ENCODE results near the gene PPP1R15A.

PPP1R15A gene

GRCh38 chr19:48835734-48836088 is 36.5 kb upstream of the PPP1R15A start:
- DNase-seq (ENCODE audit: insufficient read length, low spot score) (peak; percentile 56), FAIRE-seq (peak; percentile 11)
- TF ChIP-seq CTCF (IDR thresholded peaks at IDR 0.05; ENCODE audit: insufficient read depth, missing control alignments), result peak; percentile 86

- no peak for FAIRE-seq
- DNase-seq (ENCODE audit: insufficient read length, low spot score), result no peak
- TF ChIP-seq CTCF (IDR thresholded peaks at IDR 0.05; ENCODE audit: insufficient read depth, missing control alignments), result no peak
Observed at GRCh38 chr19:48836089-48837017, 35.9 kb upstream of the PPP1R15A start, which contains the start of gene HSD17B14. TSS of gene HSD17B14 (minus strand) at chr19:48836491. CDS start at chr19:48836411, 80 bp downstream.

- DNase-seq (ENCODE audit: insufficient read length, low spot score) (peak; percentile 60), FAIRE-seq (no peak)
- no peak for TF ChIP-seq CTCF (IDR thresholded peaks at IDR 0.05; ENCODE audit: insufficient read depth, missing control alignments)
Observed at GRCh38 chr19:48837051-48837524, 35.1 kb upstream of the PPP1R15A start.

GRCh38 chr19:48837687-48838086 is 34.5 kb upstream of the PPP1R15A start:
- DNase-seq (ENCODE audit: insufficient read length, low spot score) (no peak), FAIRE-seq (no peak)
- TF ChIP-seq CTCF (IDR thresholded peaks at IDR 0.05; ENCODE audit: insufficient read depth, missing control alignments), result no peak

- TF ChIP-seq CTCF (IDR thresholded peaks at IDR 0.05; ENCODE audit: insufficient read depth, missing control alignments), result no peak
- no peak for DNase-seq (ENCODE audit: insufficient read length, low spot score)
- no peak for FAIRE-seq
Observed at GRCh38 chr19:48841047-48841446, 31.2 kb upstream of the PPP1R15A start.

GRCh38 chr19:48841571-48841970 is 30.6 kb upstream of the PPP1R15A start:
- no peak for FAIRE-seq
- TF ChIP-seq CTCF (IDR thresholded peaks at IDR 0.05; ENCODE audit: insufficient read depth, missing control alignments), result no peak
- DNase-seq (ENCODE audit: insufficient read length, low spot score), result no peak

- no peak for DNase-seq (ENCODE audit: insufficient read length, low spot score)
- no peak for FAIRE-seq
- peak; percentile 72 for TF ChIP-seq CTCF (IDR thresholded peaks at IDR 0.05; ENCODE audit: insufficient read depth, missing control alignments)
Observed at GRCh38 chr19:48842789-48843162, 29.4 kb upstream of the PPP1R15A start.

All from D721Med (cell line).